GM12878 (cell line): Measurements from ENCODE around the gene CNKSR3. TPM values are rescaled to one million over a fixed set of nuclear protein-coding genes. Genes with fewer than 3 reads are reported as not detected.

Experiments used
- ATAC-seq: fragments of 200-7000 bp; cut with Tn5 transposase; 3 replicates; pipeline ENCODE4 v1.9.1; 2020; ENCODE audit warnings: mild to moderate bottlenecking, moderate library complexity
- BruUV-seq: library from RNA; stranded (reverse); fragments of 400-500 nt; replicated peaks from 2 replicates; lab custom pipeline; 2021; lab: Mats Ljungman, UMichigan
- CTCF ChIA-PET: fragments of 300-600 bp; sonication (Branson Sonifier 250); formaldehyde crosslinking; extraction: SDS; loops from one replicate; lab custom pipeline; 2021; ENCODE audit warnings: inconsistent platforms; lab: Yijun Ruan, JAX
- POLR2A ChIA-PET: fragments of 350-600 bp; formaldehyde crosslinking; extraction: SDS; loops from one replicate; lab custom pipeline; 2021; ENCODE audit warnings: inconsistent platforms; lab: Charles Lee
- RAD21 ChIA-PET: fragments of 300-600 bp; sonication (Branson Sonifier 250); formaldehyde crosslinking; loops from one replicate; lab custom pipeline; 2023; ENCODE audit warnings: antibody characterized with exemption; ENCODE audit not compliant: unreplicated experiment; lab: Charles Lee
- SMC1A ChIA-PET: fragments of 300-600 bp; sonication (Branson Sonifier 250); formaldehyde crosslinking; loops from one replicate; lab custom pipeline; 2023; ENCODE audit not compliant: unreplicated experiment, uncharacterized antibody; lab: Charles Lee
- DNase-seq: peaks from one replicate; pipeline ENCODE4 v3.0.0-alpha.2; 2011; ENCODE audit warnings: low read depth, low spot score
- FAIRE-seq: peaks from 3 replicates; lab custom pipeline; 2011; peaks lifted over from hg19 to GRCh38; lab: Jason Lieb, UNC
- H2AFZ ChIP-seq: 2 replicates; pipeline ENCODE4 v1.6.0; 2011; ENCODE audit warnings: low read depth, low read length, control low read depth; ENCODE audit not compliant: control insufficient read depth
- H3K27ac ChIP-seq: 2 replicates; pipeline ENCODE4 v1.5.1; 2011; ENCODE audit warnings: control low read depth; ENCODE audit not compliant: control insufficient read depth, insufficient read depth
- H3K27me3 ChIP-seq, 2 experiments: replicated peaks in 1 of 2; 2 replicates each; pipeline versions ENCODE4 v1.6.0 to v1.6.1; 2011; ENCODE audit warnings: low read length in 1 of 2; ENCODE audit not compliant: control insufficient read depth in 2 of 2, insufficient read depth in 2 of 2
- H3K36me3 ChIP-seq, 2 experiments: 2 replicates each; pipeline ENCODE4 v1.5.1; 2011; ENCODE audit warnings: low read length in 1 of 2; ENCODE audit not compliant: control insufficient read depth in 2 of 2, insufficient read depth in 2 of 2
- H3K4me1 ChIP-seq: 2 replicates; pipeline ENCODE4 v1.6.1; 2011; ENCODE audit warnings: mild to moderate bottlenecking, low read length, moderate library complexity, mixed read lengths; ENCODE audit not compliant: control insufficient read depth, insufficient read depth
- H3K4me2 ChIP-seq: 2 replicates; pipeline ENCODE4 v1.6.0; 2011; ENCODE audit warnings: control low read depth; ENCODE audit not compliant: control insufficient read depth, insufficient read depth
- H3K4me3 ChIP-seq: fragments of 200-600 bp; sonication (generic); 2 replicates; pipeline ENCODE4 v1.5.1; 2016
- H3K79me2 ChIP-seq: 2 replicates; pipeline ENCODE4 v1.6.0; 2011; ENCODE audit warnings: low read length; ENCODE audit not compliant: control insufficient read depth, insufficient read depth
- H3K9ac ChIP-seq: 2 replicates; pipeline ENCODE4 v1.8.0; 2011; ENCODE audit warnings: low read length, control low read depth, mixed read lengths; ENCODE audit not compliant: control insufficient read depth, insufficient read depth
- H3K9me3 ChIP-seq: replicated peaks from 3 replicates; pipeline ENCODE4 v1.5.1; 2011; ENCODE audit warnings: mild to moderate bottlenecking, low read length; ENCODE audit not compliant: control insufficient read depth, insufficient read depth
- H4K20me1 ChIP-seq: 2 replicates; pipeline ENCODE4 v1.6.0; 2011; ENCODE audit not compliant: control insufficient read depth, insufficient read depth
- BHLHE40 ChIP-seq, 2 experiments: fragments of 450-650 bp in 1 of 2; IDR thresholded peaks; 2 replicates each; pipeline ENCODE4 v1.6.1; 2011 to 2017; ENCODE audit warnings: low read depth in 2 of 2, borderline replicate concordance in 1 of 2, improper control_type of control experiment in 1 of 2, low read length in 1 of 2, mild to moderate bottlenecking in 1 of 2
- CREM ChIP-seq: IDR thresholded peaks from 2 replicates; pipeline ENCODE4 v1.6.1; 2014; ENCODE audit warnings: antibody characterized with exemption, low read depth
- EED ChIP-seq: sonication (generic); IDR thresholded peaks from 2 replicates; pipeline ENCODE4 v1.6.1; 2016; ENCODE audit warnings: antibody characterized with exemption, low read depth
- EP300 ChIP-seq, 2 experiments: fragments of 150-350 bp in 1 of 2; IDR thresholded peaks; 2 replicates each; pipeline ENCODE4 v1.6.1; 2011 to 2012; ENCODE audit warnings: low read depth in 2 of 2, low read length in 2 of 2, borderline replicate concordance in 1 of 2, improper control_type of control experiment in 1 of 2, inconsistent platforms in 1 of 2; ENCODE audit not compliant: control insufficient read depth in 1 of 2
- ETV6 ChIP-seq, 2 experiments: fragments of 450-650 bp in 1 of 2; IDR thresholded peaks in 1 of 2; conservative IDR thresholded peaks in 1 of 2; 2 replicates each; pipeline ENCODE4 v1.6.1; 2014; ENCODE audit warnings: antibody characterized with exemption in 1 of 2, borderline replicate concordance in 1 of 2, low read depth in 1 of 2, mild to moderate bottlenecking in 1 of 2, moderate library complexity in 1 of 2
- JUND ChIP-seq: IDR thresholded peaks from 2 replicates; pipeline ENCODE4 v1.6.1; 2012; ENCODE audit warnings: low read depth, mild to moderate bottlenecking, low read length, improper control_type of control experiment, moderate library complexity
- MTA3 ChIP-seq: IDR thresholded peaks from 2 replicates; pipeline ENCODE4 v1.6.1; 2012; ENCODE audit warnings: low read length, inconsistent platforms, borderline replicate concordance
- PAX5 ChIP-seq: IDR thresholded peaks from 2 replicates; pipeline ENCODE4 v1.6.1; 2011; ENCODE audit warnings: low read depth, low read length, borderline replicate concordance
- PKNOX1 ChIP-seq: fragments of 450-650 bp; IDR thresholded peaks from 2 replicates; pipeline ENCODE4 v1.6.1; 2016; ENCODE audit warnings: mild to moderate bottlenecking
- RAD51 ChIP-seq: fragments of 450-650 bp; IDR thresholded peaks from 2 replicates; pipeline ENCODE4 v1.6.1; 2016; ENCODE audit warnings: moderate library complexity, mild to moderate bottlenecking, inconsistent platforms
- RELB ChIP-seq: fragments of 450-650 bp; IDR thresholded peaks from 2 replicates; pipeline ENCODE4 v1.6.1; 2017; ENCODE audit warnings: low read depth, mild to moderate bottlenecking, moderate library complexity
- SREBF1 ChIP-seq: IDR thresholded peaks from 2 replicates; pipeline ENCODE4 v1.6.1; 2012; ENCODE audit warnings: mild to moderate bottlenecking, low read length
- TBL1XR1 ChIP-seq: IDR thresholded peaks from 2 replicates; pipeline ENCODE4 v1.6.1; 2012; ENCODE audit warnings: low read depth, low read length, improper control_type of control experiment
- ZBED1 ChIP-seq: IDR thresholded peaks from 2 replicates; pipeline ENCODE4 v1.6.1; 2016; ENCODE audit warnings: borderline replicate concordance
- ZNF217 ChIP-seq: fragments of 450-650 bp; IDR thresholded peaks from 2 replicates; pipeline ENCODE4 v1.6.1; 2017; ENCODE audit warnings: antibody characterized with exemption, mild to moderate bottlenecking
- WGBS: methylation state at CpG from one replicate; pipeline ENCODE4 v1.1.6; 2016; ENCODE audit warnings: low lambda C conversion rate; ENCODE audit not compliant: insufficient replicate concordance, insufficient coverage; ENCODE audit errors: missing lambda C conversion rate; 5-methylcytosine and 5-hydroxymethylcytosine counted together
- in situ Hi-C: fragments of 300-500 bp; cut with MboI; formaldehyde crosslinking; loops from 9 replicates; pipeline ENCODE4 v1.14.3; 2018; ENCODE audit warnings: mixed read lengths
- intact Hi-C: fragments of 100-400 bp; cut with micrococcal nuclease; formaldehyde crosslinking; loops from one replicate; pipeline ENCODE4 v1.14.2; 2022; ENCODE audit not compliant: unreplicated experiment
- polyA plus RNA-seq, 11 experiments: library from polyadenylated mRNA; depleted of rRNA in 4 of 11; unstranded in 6 of 11; stranded (reverse) in 5 of 11; fragments of >200 nt; fragmentation: Nextera tagmentation in 4 of 11; fragmentation: Illumina TruSeq in 1 of 11; extraction: Ambion mirVana in 4 of 11; extraction: Trizol in 1 of 11; gene quantifications; 1 replicate in 1 of 11; 2 replicates in 10 of 11; pipeline versions ENCODE4 v1.2.1 to v1.2.3, GENCODE V29; 2011 to 2016; ENCODE audit warnings: inconsistent platforms in 2 of 11, missing spikeins in 2 of 11, low read depth in 1 of 11
- total RNA-seq, 4 experiments: library from RNA; depleted of rRNA in 3 of 4; stranded (reverse); fragments of >200 nt in 3 of 4; fragmentation: Illumina TruSeq in 1 of 4; extraction: Trizol in 1 of 4; gene quantifications; 2 replicates each; pipeline versions ENCODE4 v1.2.1 to v1.2.3, GENCODE V29; 2013 to 2021
- TF ChIP-seq, protein P1 (sequence below): fragments of 150-350 bp; IDR thresholded peaks from 2 replicates; pipeline ENCODE4 v1.6.1; 2014; ENCODE audit warnings: mild to moderate bottlenecking, low read depth, low read length

Gene CNKSR3
- total and polyA plus RNA-seq, 10 of the 15 experiments (the other 5 are each of a cell fraction or from before 2014, with no cell fraction given), result under 0.01 to 0.48 (median 0.12) TPM; not detected in 2

DNA sequence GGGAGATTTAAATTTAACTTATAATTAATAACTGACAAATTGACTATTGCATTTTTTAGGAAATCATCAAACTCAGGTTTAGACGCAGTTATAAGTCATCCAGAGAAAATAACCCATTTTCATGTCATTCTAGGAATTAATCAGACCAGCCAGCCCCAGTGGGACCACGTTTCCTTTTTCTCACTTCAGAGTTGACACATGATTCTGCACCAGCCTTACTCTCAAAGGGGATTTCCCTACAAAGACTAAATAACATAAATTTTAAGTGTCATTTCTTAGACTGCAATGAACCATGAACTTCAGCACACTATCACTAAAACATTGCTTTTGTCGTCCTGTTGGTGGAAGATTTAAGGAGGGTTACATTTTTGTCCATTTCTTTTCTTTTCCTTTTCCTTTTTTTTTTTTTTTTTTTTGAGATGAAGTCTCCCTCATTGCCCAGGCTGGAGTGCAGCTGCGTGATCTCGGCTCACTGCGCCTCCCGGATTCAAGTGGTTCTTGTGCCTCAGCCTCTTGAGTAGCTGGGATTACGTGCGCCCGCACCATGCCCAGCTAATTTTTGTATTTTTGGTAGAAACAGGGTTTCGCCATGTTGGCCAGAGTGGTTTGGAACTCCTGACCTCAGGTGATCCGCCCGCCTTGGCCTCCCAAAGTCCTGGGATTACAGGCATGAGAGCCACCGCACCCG is 157.4 kb downstream of the CNKSR3 start:
- H2AFZ ChIP-seq, result no peak overlapping the region
- ChIA-PET CTCF (interaction anchor here (0.6 kb wide), 1 partner anchor 144 kb away, joined by 4 read pairs; no protein-coding TSS in a partner anchor), POLR2A (no interaction called here), SMC1A (no interaction called here), RAD21 (no interaction called here)
- in situ Hi-C loops, result no loop called here
- peak overlapping the region; percentile 28; the same call in 1 of the 2 replicates for H3K9ac ChIP-seq
- BruUV-seq, result no TSS peak
- intact Hi-C loops, result loop anchor here (5.0 kb wide), 2 partner anchors 106 to 254 kb away; no protein-coding TSS in a partner anchor
- no peak overlapping the region for H3K27ac ChIP-seq
- no peaks in the 10 kb centered on the region for H4K20me1 ChIP-seq
- H3K9me3 ChIP-seq, result no peaks in the 10 kb centered on the region; the same call in 2 of the 3 replicates
- ATAC-seq (peak; percentile 77), FAIRE-seq (peak; percentile 91), DNase-seq (peak; percentile 84)
- no peaks in the 10 kb centered on the region for H3K79me2 ChIP-seq
- no peaks in the 10 kb centered on the region for H3K27me3 ChIP-seq
- WGBS, result 23% methylated on average over 15 of the region's 15 CpGs
- H3K4me1 ChIP-seq, result peaks cover 33% of the 10 kb centered on the region
- H3K4me3 ChIP-seq, result no peak overlapping the region; the same call in 1 of the 2 replicates
- no peaks in the 10 kb centered on the region for H3K36me3 ChIP-seq
- H3K4me2 ChIP-seq, result peak overlapping the region; percentile 47
- TF ChIP-seq SREBF1 (peak; percentile 59), ZNF217 (peak; percentile 98), BHLHE40 (IDR thresholded peaks at IDR 0.05; ENCODE audit: borderline replicate concordance in 1 of 2, low read depth in 2 of 2, low read length in 1 of 2) (peak; percentile 84 to 88), TBL1XR1 (peak; percentile 79; the same call in 1 of the 2 replicates), JUND (peak; percentile 77), PAX5 (peak; percentile 92), EP300 (IDR thresholded peaks at IDR 0.05; ENCODE audit: borderline replicate concordance in 1 of 2, control insufficient read depth in 1 of 2, low read depth in 2 of 2, low read length in 2 of 2) (peak; percentile 87 to 92), RELB (peak; percentile 88), RAD51 (peak; percentile 56; the same call in 1 of the 2 replicates), ZBED1 (no peak), ETV6 (conservative IDR thresholded peaks at IDR 0.05 in 1 of 2, IDR thresholded peaks at IDR 0.05 in 1 of 2; ENCODE audit: borderline replicate concordance in 1 of 2, low read depth in 1 of 2) (peak in 1 of 2 experiments; percentile 92; a peak in 2 of 4 replicates), PKNOX1 (peak; percentile 83), MTA3 (peak; percentile 78; the same call in 1 of the 2 replicates), EED (peak; percentile 86), CREM (peak; percentile 77)
- TF ChIP-seq, protein P1, sequence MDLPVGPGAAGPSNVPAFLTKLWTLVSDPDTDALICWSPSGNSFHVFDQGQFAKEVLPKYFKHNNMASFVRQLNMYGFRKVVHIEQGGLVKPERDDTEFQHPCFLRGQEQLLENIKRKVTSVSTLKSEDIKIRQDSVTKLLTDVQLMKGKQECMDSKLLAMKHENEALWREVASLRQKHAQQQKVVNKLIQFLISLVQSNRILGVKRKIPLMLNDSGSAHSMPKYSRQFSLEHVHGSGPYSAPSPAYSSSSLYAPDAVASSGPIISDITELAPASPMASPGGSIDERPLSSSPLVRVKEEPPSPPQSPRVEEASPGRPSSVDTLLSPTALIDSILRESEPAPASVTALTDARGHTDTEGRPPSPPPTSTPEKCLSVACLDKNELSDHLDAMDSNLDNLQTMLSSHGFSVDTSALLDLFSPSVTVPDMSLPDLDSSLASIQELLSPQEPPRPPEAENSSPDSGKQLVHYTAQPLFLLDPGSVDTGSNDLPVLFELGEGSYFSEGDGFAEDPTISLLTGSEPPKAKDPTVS, result no peak
